DOHH2 (cell line): Measurements from ENCODE around the gene SYT1.
"Not testable (repeated sequence)": the region's sequence is repeated elsewhere in the genome, so short reads cannot be mapped to it uniquely, and the experiment has no call there.

Source experiments
- EZH2phosphoT487 ChIP-seq: fragments of 200-600 bp; sonication (generic); IDR thresholded peaks from 2 replicates; pipeline ENCODE4 v1.6.1; 2017; ENCODE audit warnings: borderline replicate concordance, mild to moderate bottlenecking, antibody characterized with exemption, low read length, moderate library complexity, mixed read lengths
- TF ChIP-seq, protein P1 (sequence below): fragments of 200-600 bp; sonication (generic); IDR thresholded peaks from one replicate; pipeline ENCODE4 v1.5.1; 2014; ENCODE audit warnings: antibody characterized with exemption, mild to moderate bottlenecking, low read depth, low read length; ENCODE audit not compliant: poor library complexity, severe bottlenecking

DNA sequence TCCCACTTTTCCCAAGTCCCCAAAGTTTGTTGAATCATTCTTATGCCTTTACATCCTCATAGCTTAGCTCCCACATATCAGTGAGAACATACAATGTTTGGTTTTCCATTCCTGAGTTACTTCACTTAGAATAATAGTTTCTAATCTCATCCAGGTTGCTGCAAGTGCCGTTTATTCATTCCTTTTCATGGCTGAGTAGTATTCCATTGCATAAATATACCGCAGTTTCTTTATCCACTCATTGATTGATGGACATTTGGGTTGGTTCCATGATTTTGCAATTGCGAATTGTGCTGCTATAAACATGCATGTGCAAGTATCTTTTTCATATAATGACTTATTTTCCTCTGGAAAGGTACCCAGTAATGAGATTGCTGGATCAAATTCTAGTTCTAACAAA is 345.8 kb downstream of the SYT1 start:
- TF ChIP-seq, protein P1, sequence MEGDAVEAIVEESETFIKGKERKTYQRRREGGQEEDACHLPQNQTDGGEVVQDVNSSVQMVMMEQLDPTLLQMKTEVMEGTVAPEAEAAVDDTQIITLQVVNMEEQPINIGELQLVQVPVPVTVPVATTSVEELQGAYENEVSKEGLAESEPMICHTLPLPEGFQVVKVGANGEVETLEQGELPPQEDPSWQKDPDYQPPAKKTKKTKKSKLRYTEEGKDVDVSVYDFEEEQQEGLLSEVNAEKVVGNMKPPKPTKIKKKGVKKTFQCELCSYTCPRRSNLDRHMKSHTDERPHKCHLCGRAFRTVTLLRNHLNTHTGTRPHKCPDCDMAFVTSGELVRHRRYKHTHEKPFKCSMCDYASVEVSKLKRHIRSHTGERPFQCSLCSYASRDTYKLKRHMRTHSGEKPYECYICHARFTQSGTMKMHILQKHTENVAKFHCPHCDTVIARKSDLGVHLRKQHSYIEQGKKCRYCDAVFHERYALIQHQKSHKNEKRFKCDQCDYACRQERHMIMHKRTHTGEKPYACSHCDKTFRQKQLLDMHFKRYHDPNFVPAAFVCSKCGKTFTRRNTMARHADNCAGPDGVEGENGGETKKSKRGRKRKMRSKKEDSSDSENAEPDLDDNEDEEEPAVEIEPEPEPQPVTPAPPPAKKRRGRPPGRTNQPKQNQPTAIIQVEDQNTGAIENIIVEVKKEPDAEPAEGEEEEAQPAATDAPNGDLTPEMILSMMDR: not testable (repeated sequence)
- TF ChIP-seq EZH2phosphoT487: not testable (repeated sequence)
